Measurements from ENCODE around the gene MZT2A.
"Not testable (repeated sequence)": the region's sequence is repeated elsewhere in the genome, so short reads cannot be mapped to it uniquely, and the experiment has no call there.

MZT2A gene

GRCh38 chr2:131491469-131491836 is 744 bp downstream of the MZT2A start:
- DNase-seq (ENCODE audit: low spot score) = not testable (repeated sequence)

- DNase-seq (ENCODE audit: low spot score) = not testable (repeated sequence)
Observed at GRCh38 chr2:131490616-131491468, 1.4 kb downstream of the MZT2A start.

GRCh38 chr2:131488306-131489205 is 3.6 kb downstream of the MZT2A start:
- no peak for DNase-seq (ENCODE audit: low spot score)

GRCh38 chr2:131486201-131486902 is 5.8 kb downstream of the MZT2A start:
- DNase-seq (ENCODE audit: low spot score) = not testable (repeated sequence)

GRCh38 chr2:131484906-131485460 is 7.2 kb downstream of the MZT2A start:
- DNase-seq (ENCODE audit: low spot score) = not testable (repeated sequence)

GRCh38 chr2:131483981-131484820 is 8.0 kb downstream of the MZT2A start:
- not testable (repeated sequence) for DNase-seq (ENCODE audit: low spot score)

- DNase-seq (ENCODE audit: low spot score) = not testable (repeated sequence)
Observed at GRCh38 chr2:131482506-131483155, 9.6 kb downstream of the MZT2A start.

GRCh38 chr2:131480351-131480750 is 11.8 kb downstream of the MZT2A start:
- not testable (repeated sequence) for DNase-seq (ENCODE audit: low spot score)

- not testable (repeated sequence) for DNase-seq (ENCODE audit: low spot score)
Observed at GRCh38 chr2:131478850-131479461, 13.2 kb downstream of the MZT2A start.

- not testable (repeated sequence) for DNase-seq (ENCODE audit: low spot score)
Observed at GRCh38 chr2:131478074-131478849, 13.9 kb downstream of the MZT2A start.

GRCh38 chr2:131477227-131477626 is 15.0 kb downstream of the MZT2A start:
- not testable (repeated sequence) for DNase-seq (ENCODE audit: low spot score)

GRCh38 chr2:131476363-131476762 is 15.8 kb downstream of the MZT2A start:
- DNase-seq (ENCODE audit: low spot score) = not testable (repeated sequence)

GRCh38 chr2:131475831-131476230 is 16.4 kb downstream of the MZT2A start, which contains the start of gene TUBA3D:
TUBA3D (plus strand) TSS chr2:131476119; CDS start chr2:131476200, 81 bp downstream.
- no peak for DNase-seq (ENCODE audit: low spot score)

- not testable (repeated sequence) for DNase-seq (ENCODE audit: low spot score)
Observed at GRCh38 chr2:131473266-131473665, 18.9 kb downstream of the MZT2A start.

- DNase-seq (ENCODE audit: low spot score) = not testable (repeated sequence)
Observed at GRCh38 chr2:131471624-131472023, 20.6 kb downstream of the MZT2A start.

GRCh38 chr2:131470944-131471343 is 21.3 kb downstream of the MZT2A start:
- DNase-seq (ENCODE audit: low spot score) = not testable (repeated sequence)

- DNase-seq (ENCODE audit: low spot score) = not testable (repeated sequence)
Observed at GRCh38 chr2:131467722-131468121, 24.5 kb downstream of the MZT2A start.

- DNase-seq (ENCODE audit: low spot score) = not testable (repeated sequence)
Observed at GRCh38 chr2:131454914-131455313, 37.3 kb downstream of the MZT2A start.
